ENCODE results near the gene HSDL2.
"Not testable (repeated sequence)": the region's sequence is repeated elsewhere in the genome, so short reads cannot be mapped to it uniquely, and the experiment has no call there.

HSDL2 gene

DNA sequence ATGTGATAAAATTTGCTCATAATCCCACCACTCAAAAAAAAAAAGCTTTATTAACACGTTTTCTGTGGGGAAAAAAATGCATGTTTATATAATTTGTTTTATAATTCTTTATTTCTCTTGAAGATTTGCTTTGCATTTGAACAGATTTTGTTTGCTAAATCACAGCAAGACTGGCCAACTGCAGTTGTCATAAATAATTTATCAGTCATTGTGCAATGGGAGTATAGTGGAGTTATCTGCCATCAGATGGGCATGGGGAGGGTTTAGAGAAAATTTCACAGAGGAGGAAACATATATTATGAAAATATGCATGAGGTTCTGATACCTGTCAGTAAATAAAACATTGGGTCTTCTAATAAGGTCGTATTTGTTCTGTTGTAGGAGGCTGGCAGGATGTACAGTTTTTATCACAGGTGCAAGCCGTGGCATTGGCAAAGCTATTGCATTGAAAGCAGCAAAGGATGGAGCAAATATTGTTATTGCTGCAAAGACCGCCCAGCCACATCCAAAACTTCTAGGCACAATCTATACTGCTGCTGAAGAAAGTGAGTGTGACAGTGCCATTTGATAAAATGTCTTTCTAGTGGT lies 23.8 kb downstream of the HSDL2 start:
- no peak for DNase-seq

DNA sequence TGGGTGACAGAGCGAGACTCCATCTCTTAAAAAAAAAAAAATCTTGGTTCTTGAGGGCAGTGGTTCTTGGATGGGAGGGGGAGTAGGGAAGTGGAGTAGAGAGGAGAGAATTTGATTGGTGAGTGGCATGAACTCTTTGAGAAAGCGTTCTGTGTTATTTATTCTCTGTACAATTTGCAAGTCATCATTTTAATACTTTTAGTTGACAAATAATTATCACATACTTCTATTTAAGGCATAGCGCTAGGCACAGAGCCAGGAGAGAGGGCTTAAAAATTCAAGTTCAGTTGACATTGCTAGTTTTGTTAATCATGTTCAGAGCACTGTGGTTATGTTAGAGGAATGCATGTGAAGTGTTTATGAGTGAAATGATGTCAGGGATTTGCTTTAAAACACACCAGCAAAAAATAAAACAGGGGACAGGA lies 24.6 kb downstream of the HSDL2 start:
- DNase-seq, result no peak

DNA sequence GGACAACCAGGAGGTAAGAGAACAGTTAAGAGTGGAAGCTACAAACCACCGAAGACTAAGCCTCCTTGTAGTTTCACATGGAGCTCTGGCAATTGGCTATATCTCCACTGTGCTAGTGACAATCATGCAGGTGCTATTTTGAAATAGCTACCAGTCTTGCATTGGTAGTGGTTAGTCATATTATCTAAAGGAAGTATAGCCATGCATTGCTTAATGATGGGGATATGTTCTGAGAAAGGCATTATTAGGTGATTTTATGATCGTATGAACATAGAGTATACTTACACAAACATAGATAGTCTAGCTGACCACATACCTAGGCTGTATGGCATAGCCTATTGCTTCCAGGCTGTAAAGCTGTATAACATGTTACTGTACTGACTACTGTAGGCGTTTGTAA lies 28.4 kb downstream of the HSDL2 start:
- DNase-seq, result no peak

DNA sequence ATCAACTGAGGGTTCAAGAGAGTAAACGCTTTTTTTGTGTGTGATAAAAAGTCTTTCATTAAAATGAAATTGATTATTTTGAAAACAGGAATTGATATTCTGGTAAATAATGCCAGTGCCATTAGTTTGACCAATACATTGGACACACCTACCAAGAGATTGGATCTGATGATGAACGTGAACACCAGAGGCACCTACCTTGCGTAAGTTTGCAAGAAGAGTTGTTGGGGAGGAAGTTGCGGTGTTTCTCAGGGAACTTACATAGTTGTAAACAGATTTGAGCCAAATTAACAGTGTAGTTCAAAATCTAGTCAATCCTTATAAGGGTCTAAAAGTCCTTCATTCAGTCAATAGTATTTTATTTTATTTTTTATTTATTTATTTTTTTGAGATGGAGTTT lies 28.9 kb downstream of the HSDL2 start:
- no peak for DNase-seq

DNA sequence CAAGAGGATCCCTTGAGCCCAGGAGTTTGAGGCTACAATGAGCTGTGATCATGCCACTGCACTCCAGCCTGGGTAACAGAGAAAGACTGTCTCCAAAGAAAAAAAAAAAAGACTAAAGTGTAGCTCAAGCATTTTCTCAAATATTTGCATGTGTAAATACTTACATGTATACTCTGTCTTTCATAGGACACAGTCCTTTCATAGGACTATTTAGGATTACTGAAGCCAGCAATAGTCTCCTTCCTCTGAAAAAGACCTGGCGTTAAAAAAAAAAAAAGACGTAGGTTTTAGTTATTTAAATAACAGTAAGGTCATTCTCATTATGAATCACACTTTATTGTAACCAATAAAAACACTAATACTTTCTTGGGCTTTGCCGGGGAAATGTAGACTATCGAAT lies 29.9 kb downstream of the HSDL2 start:
- no peak for DNase-seq

DNA sequence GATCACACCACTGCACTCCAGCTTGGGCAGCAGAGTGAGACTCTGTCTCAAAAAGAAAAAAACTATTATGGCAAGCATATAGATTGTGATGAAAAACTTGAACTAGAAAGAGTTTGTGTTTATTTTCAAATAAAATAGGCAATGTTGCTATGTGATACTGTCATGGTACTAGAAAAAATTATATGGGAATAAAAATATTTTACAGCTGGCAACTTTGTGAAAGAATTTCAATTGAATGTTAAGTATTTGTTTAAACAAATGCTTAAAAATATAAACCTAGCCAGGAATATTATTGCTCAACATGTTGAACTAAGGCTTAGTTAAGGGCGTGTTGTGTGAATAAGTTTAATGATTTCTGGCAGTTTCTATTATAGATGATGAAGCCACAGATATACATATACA lies 31.7 kb downstream of the HSDL2 start:
- DNase-seq, result no peak

DNA sequence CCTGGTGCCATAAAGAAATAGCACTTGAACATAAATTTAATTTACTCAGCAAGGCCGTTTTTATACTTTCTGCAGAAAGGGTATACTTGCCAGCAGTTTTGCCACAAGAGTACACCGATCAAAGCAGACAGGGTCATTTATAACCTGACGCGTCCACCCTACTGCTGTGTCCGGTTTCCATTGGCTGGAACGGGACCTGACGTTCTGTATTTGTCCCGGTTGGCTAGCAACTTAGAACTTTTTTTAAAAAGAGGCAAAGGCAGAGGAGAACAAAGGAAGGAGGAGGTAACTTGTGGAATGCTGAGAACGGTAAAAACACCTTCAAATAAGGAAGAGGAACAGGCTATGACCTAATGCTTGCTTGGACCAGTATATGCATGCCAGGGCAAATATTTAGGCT lies 33.8 kb downstream of the HSDL2 start:
- not testable (repeated sequence) for DNase-seq

DNA sequence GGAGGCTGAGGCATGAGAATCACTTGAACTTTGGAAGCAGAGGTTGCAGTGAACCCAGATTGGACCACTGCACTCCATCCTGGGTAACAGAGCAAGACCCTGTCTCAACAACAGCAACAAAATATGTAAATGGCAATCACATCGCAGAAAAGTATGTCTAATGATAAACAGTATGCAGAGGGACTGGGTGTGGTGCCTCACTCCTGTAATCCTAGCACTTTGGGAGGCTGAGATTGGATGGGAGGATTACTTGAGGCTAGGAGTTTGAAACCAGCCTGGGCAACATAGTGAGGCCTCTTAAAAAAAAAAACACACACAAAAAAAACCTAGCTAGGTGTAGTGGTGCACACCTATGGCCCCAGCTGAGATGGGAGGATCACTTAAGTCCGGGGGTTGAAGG lies 40.3 kb downstream of the HSDL2 start:
- no peak for DNase-seq

DNA sequence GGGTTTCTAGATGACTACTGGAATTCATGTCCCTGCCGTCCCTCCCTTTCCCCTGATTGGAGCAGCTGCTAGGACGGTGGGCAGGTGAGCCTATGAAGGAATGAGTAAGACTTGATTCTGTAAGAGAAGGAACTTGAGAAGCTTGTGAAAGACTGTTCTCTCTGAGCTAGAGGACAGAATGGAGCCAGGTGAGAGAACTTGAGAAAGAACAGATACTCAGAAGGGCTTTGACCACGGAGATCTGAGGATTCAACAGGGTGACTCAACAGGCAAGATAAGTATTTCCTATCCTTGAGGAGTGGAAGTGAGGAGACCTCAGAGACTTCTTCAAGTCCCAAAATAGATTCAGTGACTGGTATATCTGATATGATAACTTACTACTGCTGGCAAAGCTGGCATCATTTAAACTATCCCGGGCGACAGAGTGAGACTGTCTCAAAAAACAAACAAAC lies 41.9 kb downstream of the HSDL2 start:
- no peak for DNase-seq

DNA sequence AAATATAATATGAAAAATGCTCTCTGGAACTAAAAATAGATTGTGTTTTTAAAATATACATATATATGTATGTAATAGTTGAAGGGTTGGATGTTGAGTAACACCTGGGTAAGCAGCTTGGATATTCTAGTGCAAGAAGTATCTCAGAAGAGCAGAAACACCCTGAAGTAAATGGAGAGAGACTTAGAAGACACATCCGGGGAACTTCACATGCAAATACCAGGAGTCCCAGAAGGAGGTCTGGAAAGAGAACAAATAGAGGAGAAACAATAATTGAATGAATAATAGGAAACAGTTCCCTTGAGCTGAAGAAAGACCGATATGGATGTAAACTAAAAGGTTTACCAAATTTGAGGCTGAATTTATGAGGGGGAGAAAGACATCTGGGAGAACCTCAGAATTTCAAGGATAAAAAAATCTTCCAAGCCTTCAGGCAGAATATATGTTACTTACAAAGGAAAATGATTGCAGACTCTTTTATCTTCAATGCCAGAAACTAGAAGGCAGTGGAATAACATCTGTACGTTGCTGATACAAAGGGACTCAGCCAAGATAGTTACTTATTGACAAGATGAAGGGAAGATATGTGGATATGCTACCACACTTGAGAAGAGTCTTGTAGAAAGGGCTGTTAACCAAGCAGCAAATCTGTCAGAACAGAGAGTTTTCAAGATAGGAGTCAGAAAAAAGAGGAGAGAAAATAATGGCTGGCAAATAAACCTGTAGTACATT lies 42.7 kb downstream of the HSDL2 start:
- no peak for DNase-seq

DNA sequence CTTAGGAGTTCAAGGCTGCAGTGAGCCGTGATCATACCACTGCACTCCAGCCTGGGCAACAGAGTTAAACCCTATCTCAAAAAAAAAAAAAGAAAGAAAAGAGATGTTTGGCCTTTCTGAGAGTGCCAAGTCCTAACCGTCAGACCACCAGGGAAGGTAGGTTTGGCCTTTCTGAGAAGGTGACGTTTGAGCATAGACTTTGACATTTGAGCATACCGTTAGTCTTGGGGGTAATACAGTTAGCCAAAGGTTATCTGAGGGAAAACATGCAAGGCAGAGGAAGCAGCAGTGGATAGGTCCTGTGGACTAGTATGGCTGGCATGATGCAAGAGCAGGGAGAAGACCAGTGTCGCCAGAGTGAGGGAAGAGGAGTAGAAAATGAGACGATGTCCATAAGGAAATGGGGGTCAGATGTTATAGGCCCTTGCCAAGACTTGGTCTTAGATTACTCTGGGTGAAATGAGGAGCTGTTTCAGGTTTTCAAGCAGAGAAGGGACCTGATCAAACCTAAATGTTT lies 50.2 kb downstream of the HSDL2 start:
- no peak for DNase-seq

DNA sequence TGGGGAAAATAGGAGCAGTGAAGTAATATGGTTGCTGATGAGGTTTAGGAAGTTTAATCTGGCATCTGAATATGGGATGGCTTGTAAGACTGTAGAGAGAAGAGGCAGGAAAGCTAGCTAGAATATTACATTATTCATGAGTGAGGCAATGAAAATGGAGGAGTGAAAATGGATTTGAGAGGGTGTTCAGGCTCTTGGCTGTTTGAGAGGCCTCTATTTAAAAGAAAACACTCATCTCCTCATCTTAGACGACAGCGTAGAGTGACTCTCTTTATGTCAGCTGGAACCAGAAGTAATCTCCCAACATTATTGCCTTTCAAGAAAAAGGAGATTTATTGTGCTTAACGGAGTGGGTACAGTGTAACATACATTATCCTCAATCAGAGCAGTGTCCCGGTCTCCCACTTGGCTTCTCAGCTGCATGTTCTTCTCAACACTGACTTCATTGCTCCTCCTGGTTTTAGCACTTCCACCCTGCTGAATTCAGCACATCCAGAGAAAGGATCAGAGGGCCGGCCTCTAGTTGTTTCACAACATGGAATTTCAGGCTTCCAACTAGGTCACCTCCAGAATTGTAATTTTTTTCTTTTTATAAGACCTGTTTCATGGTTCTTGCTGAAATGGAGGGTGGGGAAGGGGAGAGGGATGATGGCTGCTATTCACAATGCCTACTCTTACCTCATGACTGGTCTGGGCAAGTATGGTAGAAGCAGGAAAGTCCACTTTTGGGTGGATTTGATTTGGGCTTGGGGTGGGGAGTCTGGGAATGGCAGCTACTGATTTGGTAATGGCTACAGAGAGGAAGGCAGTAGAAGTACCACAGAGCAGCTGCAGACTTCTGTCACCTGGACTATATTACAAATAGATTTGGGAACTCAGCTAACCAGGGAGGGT lies 53.8 kb downstream of the HSDL2 start:
- DNase-seq, result no peak

DNA sequence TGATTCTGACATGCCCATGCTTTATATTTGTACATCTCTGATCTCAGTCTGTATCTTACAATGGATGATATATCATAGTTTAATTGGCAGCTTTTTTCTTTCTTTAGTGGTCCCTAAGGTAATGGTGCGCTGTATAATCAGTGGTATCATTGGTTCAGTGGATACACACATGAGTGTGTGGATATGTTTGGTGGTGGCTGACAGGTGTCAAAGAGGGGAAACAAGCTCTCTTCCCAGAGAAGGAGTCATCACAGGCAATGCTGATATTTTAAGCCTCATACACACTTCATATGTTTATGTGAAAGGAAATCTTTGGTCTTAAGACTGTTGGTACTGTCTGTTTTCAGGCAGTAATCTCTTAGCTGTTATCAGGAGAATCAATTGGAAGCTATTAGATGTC lies 54.6 kb downstream of the HSDL2 start:
- no peak for DNase-seq

DNA sequence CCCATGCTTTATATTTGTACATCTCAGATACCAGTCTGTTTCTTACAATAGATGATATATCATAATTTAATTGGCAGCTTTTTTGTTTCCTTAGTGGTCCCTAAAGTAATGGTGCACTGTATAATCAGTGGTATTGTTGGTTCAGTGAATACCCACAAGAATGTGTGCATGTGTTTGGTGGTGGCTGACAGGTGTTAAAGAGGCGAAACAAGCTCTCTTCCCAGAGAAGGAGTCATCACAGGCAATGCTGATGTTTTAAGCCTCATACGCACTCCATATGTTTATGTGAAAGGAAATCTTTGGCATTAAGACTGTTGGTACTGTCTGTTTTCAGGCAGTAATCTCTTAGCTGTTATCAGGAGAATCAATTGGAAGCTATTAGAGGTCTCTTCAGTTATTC lies 57.5 kb downstream of the HSDL2 start:
- DNase-seq, result no peak

DNA sequence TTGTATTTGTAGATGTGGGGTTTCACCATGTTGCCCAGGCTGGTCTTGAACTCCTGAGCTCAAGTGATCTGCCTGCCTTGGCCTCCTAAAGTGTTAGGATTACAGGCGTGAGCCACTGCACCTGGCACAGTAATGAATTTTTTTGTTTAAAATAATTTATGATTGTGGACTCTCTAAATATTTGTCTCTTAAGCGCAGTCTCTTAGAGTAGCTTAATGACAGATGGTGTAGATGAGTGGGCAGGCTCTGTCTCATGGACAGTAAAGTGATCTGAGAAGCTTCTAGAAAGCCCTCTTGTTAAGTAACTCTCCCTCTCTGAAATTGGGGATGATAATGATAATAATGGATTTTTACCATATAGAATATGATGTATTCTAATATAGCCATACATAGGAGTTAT lies 59.3 kb downstream of the HSDL2 start:
- no peak for DNase-seq

DNA sequence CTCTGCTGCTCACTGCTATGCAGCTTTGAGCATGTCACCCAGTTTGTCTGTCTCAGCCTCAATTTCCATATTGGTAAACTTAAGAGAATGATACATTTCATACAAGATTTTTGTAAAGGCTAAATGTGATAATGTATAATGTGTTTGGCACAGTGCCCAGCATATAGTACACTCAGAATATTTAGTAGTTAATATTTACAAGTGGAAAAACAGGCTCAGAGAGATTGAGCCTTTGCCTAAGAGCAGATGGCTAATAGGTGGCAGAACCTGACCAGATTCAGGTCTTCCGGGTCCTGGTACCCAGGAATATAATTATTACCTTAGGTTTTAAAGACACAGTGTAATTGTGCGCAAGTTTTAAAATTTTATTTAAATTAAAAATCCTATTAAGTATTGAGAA lies 59.9 kb downstream of the HSDL2 start:
- DNase-seq, result no peak

DNA sequence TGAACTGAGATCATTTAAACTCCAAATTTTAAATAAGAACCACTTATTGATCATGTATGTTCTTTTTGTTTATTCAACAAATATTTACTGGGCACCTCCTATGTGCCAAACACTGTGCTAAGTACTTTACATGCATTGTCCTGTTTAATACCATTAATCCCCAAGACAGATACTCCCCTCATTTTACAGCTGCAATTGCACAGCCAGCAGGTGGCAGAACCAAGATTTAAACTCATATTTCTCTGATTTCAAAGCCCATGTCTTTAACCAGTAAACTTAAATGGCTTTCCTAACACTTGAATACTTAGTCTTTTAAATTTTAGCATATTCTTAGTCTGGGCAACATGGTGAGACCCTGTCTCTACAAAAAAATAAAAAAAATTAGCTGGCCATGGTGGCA lies 63.3 kb downstream of the HSDL2 start:
- DNase-seq, result peak; percentile 4 to 17

DNA sequence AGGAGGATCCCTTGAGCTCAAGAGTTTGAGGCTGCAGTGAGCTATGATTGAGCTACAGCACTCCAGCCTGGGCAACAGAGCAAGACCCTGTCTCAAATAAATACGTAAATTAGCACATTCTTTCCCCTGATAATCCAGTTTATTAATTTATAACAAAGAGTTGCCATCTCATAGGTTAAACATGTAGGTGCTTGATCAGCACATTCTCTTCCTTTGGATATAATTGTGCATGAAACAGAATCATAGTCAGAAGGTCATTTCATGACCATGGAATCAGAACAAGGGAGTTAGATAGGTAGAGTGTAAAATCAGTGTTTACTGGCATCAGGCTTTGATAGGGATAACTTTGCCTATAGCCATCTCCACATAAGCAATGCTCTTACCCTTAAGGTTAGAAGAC lies 63.7 kb downstream of the HSDL2 start:
- DNase-seq, result no peak

DNA sequence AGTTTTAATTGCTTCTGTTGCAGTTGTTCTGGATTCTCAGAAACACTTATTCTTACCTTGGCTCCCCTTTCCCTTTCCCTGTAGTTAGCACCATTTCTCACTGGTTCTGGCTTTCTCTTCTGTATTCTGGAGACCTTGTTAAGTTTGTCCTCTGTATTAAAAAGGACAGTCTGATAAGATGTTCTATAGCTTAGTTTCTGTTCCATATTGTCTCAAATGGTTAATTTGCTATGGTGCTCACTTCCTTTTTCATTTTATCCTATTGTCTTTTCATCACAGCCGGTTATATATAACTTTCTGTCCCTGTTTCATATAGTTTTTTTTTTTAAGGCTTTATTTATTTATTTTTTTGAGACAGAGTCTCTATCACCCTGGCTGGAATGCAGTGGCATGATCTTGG lies 65.3 kb downstream of the HSDL2 start:
- no peak for DNase-seq

DNA sequence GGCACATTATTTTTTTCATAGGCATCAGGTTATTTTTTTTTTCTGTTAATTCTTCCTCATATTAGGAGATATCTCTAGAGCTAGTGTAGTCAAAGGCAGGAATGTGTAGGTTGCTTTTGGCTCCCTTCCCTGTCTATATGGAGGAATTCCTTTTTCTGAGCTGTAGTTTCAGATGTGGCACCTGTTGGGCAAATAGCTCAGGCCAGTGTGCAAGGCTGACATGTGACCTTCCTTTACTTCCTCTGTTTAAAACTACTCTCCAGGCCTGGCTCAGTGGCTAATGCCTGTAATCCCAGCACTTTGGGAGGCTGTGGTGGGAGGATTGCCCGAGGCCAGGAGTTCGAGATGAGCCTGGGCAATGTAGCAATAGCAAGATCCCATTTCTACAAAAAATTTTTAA lies 66.2 kb downstream of the HSDL2 start:
- DNase-seq, result no peak

DNA sequence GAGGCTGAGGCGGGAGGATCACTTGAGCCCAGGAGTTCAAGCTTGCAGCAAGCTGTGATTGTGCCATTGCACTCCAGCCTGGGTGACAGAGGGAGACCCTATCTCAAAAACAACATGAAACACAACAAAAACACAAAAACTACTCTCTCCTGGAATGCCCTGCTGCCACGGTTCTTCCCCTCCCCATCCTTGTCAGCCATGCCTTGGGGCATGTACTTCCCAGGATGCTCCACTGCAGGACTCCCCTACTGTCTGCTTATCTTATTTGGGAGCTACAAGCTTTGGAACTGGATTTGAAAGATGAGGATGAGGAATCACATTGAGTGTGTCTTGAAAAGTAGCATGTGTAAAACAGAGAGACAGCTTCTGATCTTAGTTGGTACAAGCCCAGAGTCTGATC lies 66.6 kb downstream of the HSDL2 start:
- DNase-seq, result no peak

DNA sequence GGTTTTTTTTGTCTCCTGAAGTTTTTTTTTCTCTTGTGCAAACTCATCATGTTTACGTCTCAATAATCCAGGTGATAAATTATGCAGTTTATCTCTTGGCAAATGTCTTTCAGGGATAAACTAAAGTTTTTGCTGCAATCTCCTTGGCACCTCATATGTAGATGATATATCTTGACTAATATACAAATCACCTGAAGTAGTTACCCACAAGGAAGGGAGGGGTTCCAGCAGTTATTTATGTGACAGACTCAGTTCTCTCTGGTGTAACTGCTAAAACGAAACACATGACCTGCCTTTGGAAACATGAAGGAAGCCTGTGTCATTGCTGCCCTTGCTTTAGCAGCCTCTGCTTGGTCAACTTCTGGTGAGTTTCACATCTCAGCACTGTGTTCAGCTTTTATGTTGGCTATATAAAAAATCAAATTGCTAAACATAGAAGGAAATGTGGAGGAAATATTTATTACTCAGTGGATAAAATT lies 67.4 kb downstream of the HSDL2 start:
- DNase-seq, result no peak

DNA sequence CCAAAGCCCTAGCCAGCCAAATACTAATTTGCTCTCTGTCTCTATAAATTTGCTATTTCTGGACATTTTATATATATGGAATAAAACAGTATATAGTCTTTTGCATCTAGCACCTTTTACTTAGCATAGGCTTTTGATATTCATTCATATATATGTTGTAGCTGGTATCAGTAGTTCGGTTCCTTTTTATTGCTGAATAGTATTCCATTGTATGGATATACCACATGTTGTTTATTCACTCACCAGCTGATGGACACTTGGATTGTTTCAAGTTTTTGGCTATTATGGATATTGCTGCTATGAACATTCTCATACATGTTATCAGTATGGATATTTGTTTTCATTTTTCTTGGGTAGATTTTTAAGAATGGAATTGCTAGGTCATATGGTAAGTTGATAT lies 82.9 kb downstream of the HSDL2 start:
- DNase-seq, result no peak

DNA sequence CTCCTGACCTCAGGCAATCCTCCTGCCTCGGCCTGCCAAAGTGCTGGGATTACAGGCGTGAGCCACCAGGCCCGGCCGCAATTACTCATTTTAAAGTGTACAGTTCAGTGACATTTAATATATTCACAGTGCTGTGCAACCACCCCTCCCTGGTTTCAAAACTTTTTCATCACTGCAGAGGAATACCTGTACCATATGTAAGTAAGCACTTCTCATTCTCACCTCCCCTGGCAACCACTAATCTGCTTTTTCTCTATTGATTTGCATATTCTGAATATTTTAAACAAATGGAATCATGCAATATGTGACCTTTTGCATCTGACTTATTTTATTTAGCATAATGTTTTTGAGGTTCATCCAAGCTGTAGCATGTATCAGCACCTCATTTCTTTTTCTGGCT lies 85.4 kb downstream of the HSDL2 start:
- no peak for DNase-seq
